ENCODE measurements around the gene SPACA6.

Gene SPACA6

GRCh38 chr19:51739466-51740213 is 46.5 kb downstream of the SPACA6 start:
- DNase-seq: no peak

DNA sequence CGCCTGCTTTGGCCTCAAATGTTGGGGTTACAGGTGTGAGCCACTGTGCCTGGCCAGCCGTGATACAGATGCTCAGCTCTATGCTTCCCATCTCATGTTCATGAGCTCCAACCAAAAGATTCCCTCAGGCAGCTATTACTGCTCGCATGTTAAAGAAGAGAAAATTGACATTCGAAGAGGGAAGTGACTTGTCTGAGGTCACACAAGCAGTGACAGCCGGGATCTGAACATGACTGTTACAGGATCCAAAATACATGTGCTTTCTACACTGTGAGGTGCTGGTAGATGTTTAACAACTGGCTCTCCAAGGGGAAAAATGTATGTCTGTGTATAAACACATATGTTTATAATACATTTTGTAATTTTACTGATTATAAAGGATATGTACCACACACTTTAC is 47.2 kb downstream of the SPACA6 start:
- DNase-seq: no peak

DNA sequence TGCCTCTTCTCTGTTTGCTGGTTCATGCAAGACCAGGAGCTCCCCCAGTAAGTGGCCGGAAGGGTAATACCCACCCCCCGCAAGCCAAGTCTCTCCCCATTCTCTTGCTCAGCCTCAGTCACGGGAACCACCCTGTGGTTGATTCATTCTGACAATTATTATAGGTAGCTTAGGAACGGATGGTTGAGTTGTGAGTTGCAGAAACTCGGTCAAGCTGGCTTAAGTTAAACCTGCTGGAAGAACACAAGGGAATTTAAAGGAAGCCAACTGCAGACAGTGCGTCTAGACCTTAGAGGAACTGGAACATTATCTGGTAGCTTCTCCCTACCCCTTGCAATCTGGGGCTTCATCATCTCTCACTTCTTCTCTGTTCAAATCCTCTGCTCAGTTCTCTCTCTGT is 49.7 kb downstream of the SPACA6 start:
- DNase-seq: no peak

DNA sequence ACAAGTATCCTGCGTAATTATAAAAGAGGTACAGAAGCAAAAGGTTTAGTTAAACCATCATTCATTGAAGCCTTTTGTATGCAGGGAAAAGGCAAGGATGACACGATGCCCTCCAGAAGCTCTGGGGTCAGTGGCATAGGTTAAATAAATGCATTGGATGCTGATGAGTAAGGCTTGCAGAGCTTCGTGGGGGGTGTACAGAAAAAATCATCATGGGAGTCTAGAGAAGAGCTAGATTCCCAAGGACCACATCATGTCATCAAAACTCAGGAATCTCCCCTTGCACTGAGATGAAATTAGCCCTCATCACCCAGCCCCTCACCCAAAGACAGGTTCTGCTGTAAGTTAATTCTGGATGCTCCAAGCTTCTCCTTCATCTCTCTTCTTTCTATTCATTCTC is 50.3 kb downstream of the SPACA6 start:
- no peak for DNase-seq

DNA sequence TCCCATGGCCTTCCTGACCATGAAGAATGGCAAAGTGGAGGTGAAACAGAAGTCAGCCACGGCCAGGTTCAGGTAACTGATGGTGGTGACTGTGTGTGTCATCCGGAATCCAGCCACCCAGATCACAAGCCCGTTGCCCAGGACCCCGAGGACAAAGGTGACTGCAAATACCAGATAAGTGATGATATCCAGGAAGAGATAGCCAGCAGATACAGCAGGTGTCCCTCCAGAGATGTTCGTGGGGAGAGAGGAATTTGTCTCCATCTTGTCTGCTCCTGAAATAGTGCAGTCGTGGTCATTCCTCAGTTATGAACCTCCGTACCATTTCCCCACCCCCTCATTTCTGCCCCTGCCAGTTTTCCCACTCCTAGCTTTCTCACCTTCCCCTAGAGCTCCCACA is 53.6 kb downstream of the SPACA6 start:
- DNase-seq: no peak

- no peak for DNase-seq
Measured at GRCh38 chr19:51749979-51750378, 56.8 kb downstream of the SPACA6 start.

DNA sequence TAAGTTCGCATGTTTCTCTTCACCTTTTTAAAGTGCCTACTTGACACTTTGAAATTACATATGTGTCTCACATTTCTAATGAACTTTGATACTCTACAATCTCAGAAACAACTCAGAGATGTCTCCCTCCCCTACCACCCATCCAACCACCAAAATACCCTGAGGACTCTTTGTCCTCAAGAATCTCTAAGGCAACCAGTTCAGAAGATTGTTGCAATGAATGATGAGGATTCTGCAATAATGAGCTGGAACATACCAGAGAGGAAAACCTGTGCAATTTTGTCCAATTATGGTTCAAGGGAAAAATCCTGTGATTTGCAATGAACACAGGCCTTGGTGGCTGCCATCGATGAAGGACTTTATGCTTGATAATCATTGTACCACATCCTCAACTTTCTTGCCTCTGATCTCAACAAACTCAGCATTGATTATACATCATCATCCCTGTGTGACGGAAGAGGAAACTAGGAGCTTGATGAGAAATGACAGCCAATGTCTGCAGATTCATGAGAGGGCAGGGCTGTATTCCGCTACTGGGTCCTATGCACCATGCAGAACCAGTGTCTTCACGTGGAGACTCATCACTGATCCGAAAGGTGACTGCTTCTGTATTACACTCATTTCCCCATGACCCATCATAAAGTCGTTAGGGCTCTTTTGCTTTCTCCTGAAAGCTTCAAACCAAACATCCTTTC is 57.4 kb downstream of the SPACA6 start:
- DNase-seq: no peak

- DNase-seq: no peak
Measured at GRCh38 chr19:51751655-51752054, 58.5 kb downstream of the SPACA6 start, which contains the start of gene FPR1. Gene FPR1, minus strand, starts transcription at chr19:51751878. Its CDS starts 4,884 bp downstream, at chr19:51746994.

DNA sequence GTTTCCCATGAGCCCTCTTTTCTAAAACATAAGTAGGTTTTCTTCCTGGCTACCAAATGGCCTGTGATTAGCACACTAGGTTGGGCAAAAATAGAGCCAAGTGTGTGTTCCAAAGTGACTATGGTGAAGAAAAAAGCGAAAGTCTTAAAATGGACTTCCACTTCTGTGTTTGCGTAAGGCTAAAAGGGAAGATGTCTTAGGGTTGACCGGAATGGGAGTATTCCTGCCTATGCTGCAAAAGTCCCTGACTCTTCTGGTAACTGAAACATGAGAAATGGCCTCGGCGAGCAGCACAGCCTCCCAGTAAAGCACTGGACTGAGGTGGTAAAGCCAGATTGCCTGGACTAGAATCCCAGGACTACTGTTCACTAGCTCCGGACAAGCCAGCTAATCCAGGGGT is 61.0 kb downstream of the SPACA6 start:
- DNase-seq: no peak

- no peak for DNase-seq
Measured at GRCh38 chr19:51754770-51755169, 61.6 kb downstream of the SPACA6 start.

Measured in stimulated activated CD4-positive, alpha-beta T cell treated with anti-CD3 and anti-CD28 coated beads, Interleukin-4, amount 100 ng/mL, for 1 hour (primary cell).